Measurements from ENCODE around the gene MUC20.
"Not testable (repeated sequence)": the region's sequence is repeated elsewhere in the genome, so short reads cannot be mapped to it uniquely, and the experiment has no call there.

- TF ChIP-seq ZNF274 (IDR thresholded peaks at IDR 0.05; ENCODE audit: low read depth, low read length); YY1 (IDR thresholded peaks at IDR 0.05; ENCODE audit: insufficient read depth, insufficient read length); SUZ12 (IDR thresholded peaks at IDR 0.05; ENCODE audit: extremely low read depth, insufficient read depth, insufficient read length): not testable (repeated sequence)
Observed at GRCh38 chr3:195720831-195721506, at the start of gene MUC20.

Data from NT2/D1 (cell line).